Activated CD4-positive, alpha-beta T cell treated with anti-CD3 and anti-CD28 coated beads, Interleukin-2, amount 50 U/mL, for 16 hours (primary cell): ENCODE data around the gene KLHL5.
A peak's percentile ranks its signal among the peaks of the same experiment; 100 is the strongest.
"Not testable (repeated sequence)": the region's sequence is repeated elsewhere in the genome, so short reads cannot be mapped to it uniquely, and the experiment has no call there.

Source experiments
- DNase-seq: peaks from one replicate; pipeline ENCODE4 v3.0.0-alpha.2; 2020

Gene KLHL5

DNA sequence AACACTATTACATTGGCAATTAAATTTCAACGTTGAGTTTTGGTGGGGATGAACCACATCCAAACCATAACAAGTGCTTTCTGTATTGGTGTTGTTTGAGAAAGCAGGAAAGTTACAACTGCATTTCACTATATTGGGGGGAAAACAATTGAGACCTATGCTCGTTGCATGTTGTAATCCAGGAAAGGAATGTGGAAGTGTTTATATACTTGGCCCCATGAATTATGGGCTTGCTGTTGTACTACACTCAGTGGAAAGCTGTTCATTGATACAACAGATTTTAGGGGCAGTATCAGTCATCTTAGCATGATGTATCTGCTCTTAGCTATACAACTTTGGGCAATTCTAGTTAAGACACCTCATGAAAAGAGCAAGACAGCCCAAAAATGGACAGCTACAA lies 52.4 kb downstream of the KLHL5 start:
- DNase-seq, result no peak

DNA sequence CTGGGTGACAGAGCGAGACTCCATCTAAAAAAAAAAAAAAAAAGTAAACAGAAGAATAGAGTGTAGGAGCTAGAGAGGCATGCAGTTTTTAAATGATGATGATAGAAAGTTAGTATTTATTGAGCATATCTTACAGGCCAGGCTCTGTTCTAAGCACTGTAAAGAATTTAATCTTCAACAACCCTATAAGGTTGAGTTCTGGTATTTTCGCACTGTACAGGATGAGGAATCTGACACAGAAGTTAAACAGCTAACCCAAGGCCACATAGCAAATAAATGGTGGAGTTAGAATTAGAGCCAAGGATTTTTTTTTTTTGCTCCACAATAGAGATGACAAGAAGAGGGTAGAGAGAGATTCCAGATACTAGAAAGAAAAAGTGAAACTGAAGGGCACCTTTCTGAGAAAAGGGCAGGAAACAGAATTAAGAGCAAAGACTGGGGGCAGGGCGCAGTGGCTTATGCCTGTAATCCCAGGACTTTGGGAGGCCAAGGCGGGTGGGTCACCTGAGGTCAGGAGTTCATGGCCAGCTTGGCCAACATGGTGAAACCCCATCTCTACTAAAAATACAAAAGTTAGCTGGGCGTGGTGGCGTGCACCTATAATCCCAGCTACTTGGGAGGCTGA lies 56.1 kb downstream of the KLHL5 start:
- DNase-seq, result peak; percentile 33

DNA sequence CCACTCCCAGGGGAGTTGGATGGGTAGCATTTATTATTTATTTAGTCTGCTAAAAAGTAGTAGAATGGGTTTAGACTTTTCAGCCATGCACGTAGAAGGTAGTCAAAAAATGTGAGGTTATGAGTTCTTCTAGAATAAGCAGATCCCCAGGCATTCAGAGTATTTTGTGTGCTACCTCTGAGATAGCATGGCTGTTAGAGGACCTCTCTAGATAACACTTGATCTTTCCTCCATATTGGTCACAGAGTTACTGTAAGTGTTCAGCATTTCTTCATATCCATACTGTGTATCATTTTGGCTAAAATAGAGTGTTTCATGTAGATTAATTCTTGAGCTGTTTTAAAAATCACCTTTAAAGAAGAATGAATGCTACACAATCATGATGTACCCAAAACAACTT lies 58.4 kb downstream of the KLHL5 start:
- no peak for DNase-seq

DNA sequence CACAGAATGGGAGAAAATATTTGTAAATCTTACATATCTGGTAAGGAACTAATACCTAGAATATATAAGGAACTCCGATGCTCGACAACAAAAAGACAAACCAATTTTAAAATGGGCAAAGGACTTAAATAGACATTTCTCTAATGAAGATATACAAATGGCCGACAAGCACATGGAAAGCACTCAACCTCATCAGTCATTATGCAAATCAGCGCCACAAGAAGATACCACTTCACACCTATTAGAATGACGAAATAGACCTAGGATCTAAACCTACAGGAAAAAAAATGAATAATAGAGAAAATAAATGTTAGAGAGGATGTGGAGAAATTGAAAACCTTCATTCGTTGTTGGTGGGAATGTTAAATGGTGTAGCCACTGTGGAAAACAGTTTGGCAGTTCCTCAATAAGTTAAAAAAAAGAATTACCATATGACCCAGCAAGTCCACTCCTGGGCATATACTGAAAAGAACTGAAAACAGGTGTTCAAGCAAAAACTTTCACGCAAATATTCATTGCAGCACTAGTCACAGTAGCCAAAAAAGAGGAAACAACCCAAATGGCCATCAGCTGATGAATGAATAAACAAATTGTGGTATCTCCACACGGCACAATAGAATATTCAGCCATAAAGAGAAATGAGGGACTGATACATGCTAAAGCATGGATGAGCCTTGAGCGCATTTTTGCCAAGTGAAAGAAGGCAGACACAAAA lies 63.0 kb downstream of the KLHL5 start:
- DNase-seq, result no peak

DNA sequence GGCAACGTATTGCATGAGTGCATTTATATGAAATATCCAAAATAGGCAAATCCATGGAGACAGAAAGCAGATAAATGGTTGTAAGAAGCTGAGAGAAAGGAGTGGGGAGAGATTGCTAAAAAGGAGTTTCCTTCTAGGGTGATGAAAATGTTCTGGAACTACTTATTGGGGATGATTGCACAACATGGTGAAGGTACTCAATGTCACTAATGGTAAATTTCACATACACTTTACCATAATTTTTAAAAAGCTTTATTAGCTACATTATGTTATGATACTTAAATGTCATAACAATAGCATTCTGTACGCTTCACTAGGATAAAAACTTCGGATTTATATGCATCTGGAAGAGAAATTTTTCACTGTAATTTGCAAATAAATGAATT lies 63.6 kb downstream of the KLHL5 start:
- no peak for DNase-seq

DNA sequence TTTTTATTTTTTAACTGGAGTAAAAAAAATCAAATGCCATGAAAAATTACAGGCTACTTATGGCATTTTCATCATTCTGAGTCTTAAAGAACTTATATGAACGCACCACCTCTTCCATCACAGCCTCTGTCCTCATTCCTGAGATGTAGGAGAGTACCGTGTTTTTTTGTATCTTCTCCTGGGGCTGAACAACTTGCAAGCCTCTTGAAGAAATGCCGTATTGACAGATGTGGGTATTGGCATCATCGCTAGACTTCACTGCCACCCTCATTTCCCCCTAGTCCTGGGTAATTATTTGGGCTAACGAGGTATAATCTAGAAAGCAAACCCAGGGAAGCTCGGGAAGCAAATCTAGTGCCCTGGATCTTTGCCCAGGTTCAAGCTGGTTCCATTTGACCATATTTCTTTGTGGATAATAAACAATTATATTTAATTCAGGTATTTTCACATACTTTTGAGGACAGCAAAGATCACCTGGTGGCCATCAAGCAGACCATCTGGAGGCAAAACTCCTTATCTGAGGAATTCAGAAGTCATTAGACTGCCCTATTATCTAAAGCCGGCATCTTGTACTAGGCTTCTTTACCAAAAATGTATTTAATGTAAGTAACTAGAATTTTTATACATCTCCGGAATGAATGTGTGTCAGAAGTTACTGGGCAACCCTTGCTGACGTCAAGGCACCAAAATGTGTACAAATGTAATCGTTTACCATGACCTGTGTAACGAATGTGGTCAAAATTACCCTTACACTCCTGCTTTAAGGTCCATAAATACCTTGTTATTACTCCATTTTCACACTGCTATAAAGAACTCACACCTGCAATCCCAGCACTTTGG lies 64.4 kb downstream of the KLHL5 start:
- no peak for DNase-seq

DNA sequence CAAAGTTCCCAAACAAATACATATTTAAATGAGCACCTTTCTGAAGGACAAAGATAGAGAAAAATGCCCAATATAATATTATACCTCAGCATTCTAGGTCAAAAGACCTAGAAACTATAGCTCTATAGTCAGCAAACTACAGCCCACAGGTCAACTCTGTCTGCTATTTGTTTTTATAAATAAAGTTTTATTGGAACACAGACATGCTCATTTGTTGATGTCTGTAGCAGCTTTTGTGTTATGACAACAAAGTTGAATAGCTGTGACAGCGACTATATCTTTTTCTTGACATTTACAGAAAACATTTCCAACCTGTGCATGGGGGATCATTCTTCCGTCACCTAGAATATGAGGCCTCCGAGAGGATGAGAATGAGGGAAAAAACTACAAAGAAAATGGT lies 71.6 kb downstream of the KLHL5 start:
- DNase-seq, result no peak

DNA sequence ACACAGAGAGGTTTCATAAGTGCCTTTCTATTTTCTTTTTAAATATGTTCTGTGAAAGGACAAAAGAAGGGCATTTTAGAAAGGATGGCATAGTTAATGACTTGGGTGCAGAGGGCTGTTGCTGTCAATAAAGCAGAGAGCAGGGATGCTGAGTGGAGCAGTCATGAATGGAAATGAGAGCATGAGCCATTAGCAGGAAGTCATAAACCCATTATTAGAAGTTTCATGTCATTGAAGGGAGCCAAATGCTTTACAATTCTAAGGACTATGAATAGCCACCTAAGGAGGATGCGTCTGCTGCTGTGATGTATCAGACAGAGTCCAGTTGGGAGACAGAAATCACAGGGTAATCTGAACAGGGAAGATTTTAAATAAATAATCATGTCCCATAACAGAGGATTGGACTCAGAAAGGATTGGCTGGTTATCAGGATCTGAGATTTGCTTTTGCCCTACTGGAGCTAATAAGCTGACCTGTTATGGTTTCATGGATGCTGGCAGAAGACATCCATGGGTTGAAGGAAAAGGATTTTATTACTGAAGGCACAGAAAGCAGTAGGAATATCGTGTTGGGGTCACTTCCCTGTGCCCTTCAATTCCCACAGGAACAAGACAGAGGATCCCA lies 72.8 kb downstream of the KLHL5 start:
- no peak for DNase-seq

DNA sequence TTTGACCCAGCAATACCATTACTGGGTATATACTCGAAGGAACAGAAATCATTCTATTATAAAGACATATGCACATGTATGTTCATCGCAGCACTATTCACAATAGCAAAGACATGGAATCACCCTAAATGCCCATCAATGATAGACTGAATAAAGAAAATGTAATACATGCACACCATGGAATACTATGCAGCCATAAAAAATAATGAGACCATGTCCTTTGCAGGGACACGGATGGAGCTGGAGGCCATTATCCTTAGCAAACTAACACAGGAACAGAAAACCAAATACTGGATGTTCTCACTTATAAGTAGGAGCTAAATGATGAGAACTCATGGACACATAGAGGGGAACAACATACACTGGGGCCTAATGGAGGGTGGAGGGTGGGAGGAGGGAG lies 76.2 kb downstream of the KLHL5 start:
- DNase-seq, result not testable (repeated sequence)

DNA sequence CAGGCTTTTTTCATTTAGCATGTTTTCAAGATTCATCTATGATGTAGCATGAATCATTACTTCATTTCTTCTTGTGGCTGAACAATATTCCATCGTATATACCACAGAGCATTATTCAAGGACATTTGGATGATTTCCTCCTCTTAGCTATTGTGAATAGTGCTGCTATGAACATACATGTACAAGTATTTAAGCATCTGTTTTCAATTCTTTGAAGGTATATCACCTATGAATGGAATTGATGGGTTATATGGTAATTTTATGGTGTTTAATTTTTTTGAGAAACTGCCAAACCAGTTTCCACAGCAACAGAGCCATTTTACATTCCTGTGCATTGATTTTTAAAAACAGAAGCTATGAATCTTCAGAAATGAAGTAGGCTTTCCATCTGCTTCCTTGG lies 84.2 kb downstream of the KLHL5 start:
- DNase-seq, result no peak

DNA sequence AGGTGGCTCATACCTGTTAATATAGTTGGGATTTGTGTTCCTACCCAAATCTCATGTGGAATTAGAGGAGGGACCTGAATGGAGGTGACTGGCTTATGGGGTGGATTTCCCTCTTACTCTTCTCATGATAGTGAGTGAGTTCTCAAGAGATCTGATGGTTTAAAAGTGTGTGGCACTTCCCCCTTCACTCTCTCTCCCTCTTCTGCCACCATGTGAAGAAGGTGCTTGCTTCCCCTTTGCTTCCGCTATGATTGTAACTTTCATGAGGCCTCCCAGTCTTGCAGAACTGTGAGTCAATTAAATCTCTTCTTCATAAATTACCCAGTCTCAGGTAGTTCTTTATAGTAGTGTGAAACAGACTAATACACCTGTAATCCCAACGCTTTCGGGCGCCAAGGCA lies 92.0 kb downstream of the KLHL5 start:
- no peak for DNase-seq

DNA sequence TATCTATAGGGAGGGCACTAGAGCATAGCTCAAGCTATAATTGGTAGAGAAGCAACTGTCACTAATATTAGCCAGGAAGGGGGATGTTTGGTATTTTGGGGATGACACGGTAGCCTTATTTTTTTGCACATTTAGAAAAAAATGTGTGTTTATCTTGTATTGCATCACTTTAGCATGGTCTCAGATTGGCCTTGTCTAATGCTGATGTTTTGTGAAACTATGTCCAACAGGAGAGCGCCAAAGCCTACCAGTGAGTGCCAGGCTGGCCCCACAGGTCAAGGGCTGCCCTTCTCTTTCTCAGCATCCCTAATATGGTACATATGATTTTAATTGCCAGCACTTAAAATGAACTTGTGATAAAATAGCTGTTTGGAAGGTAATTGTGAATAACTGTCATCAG lies 95.5 kb downstream of the KLHL5 start:
- DNase-seq, result no peak

DNA sequence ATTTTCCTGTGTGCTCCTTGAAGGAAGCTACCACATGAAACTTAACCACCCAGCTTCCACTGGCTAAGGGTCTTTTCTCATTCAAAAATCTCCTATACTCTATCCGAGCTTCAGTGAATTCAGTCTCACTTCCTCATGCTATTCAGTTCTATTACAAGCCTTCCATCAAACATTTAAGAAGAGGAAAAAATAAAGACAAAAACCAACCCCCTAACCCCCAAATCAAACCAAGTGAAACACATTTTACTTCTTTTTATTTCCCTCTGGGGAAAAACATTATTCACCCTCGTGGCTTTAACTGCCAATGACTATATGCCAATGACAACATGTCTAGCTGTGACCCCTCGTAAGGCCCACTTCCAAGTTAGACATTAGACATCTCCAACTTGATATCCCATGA lies 104.1 kb downstream of the KLHL5 start:
- DNase-seq, result no peak

DNA sequence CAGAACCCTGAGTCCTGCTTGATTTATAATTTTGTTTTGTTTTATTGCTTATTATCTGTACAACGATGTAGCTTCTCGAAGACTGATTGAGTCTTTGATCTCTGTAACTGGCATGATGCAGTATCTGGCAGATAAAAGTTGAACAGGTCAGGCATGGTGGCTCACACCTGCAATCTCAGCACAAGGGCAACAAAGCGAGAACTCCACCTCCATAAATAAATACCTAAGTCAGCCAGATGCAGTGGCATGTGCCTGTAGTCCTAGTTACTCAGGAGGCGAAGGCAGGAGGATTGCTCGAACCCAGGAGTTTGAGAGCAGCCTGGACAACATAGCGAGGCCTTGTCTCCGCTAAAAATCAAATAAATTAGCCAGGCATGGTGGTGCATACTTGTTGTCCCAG lies 104.6 kb downstream of the KLHL5 start:
- DNase-seq, result no peak

DNA sequence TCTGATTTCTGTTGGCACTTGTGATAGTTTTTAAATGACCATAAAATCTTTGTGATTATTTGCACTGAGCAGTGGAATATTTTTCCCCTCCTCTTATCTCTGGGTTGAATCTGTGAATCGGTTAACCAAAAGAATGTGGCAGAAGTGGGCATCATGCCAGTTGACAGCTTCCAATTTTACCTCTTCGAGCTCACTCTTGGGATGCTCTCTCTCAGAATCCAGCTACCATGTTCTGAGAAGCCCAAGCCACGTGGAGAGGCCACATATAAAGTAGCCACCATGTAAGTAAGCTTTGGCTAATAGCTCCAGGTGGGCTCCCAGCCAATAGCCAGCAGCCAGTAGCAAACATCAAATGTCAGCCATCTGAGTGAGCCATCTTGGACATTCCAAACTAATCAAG lies 107.4 kb downstream of the KLHL5 start:
- no peak for DNase-seq

DNA sequence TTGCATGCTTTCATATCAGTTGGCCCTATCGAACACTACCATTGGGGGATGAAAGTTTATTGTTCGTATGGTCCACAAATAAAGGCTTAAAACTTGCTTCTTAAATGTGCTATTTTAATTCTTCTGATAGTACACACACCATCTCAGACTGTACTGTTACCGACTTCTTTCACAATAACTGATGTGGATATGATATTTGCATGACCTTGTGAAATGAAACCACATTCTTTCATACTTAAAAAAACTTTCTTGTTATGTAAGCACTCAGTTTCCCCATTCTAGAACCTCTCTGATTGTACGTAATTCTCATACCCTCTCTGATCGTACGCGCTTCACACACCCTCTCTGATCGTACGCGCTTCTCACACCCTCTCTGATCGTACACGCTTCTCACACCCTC lies 108.3 kb downstream of the KLHL5 start:
- no peak for DNase-seq
